OCI-LY7 (cell line): ENCODE data around the gene ANKRD13B. TPM values are rescaled to one million over a fixed set of nuclear protein-coding genes. Genes with fewer than 3 reads are reported as not detected.

Experiments used
- BruUV-seq: library from RNA; stranded (reverse); fragments of 400-500 nt; replicated peaks from 2 replicates; lab custom pipeline; 2021; lab: Mats Ljungman, UMichigan
- CTCF ChIA-PET: fragments of 300-600 bp; sonication (Branson Sonifier 250); formaldehyde crosslinking; loops from one replicate; lab custom pipeline; 2022; ENCODE audit warnings: antibody characterized with exemption; ENCODE audit not compliant: unreplicated experiment; lab: Charles Lee
- POLR2A ChIA-PET: fragments of 300-600 bp; sonication (Branson Sonifier 250); formaldehyde crosslinking; loops from one replicate; lab custom pipeline; 2022; ENCODE audit warnings: antibody characterized with exemption; lab: Charles Lee
- DNase-seq: peaks from one replicate; pipeline ENCODE4 v3.0.0-alpha.2; 2015; ENCODE audit warnings: low spot score
- H2AFZ ChIP-seq: fragments of 200-600 bp; sonication (generic), shearing (Covaris generic); 2 replicates; pipeline ENCODE4 v1.6.1; 2014; ENCODE audit warnings: mild to moderate bottlenecking, antibody characterized with exemption, low read length, moderate library complexity
- H3K27ac ChIP-seq: fragments of 200-600 bp; sonication (generic); 2 replicates; pipeline ENCODE4 v1.5.1; 2014; ENCODE audit warnings: mixed run types, low read depth, mild to moderate bottlenecking, moderate library complexity, low read length, inconsistent platforms; ENCODE audit not compliant: poor library complexity, severe bottlenecking
- H3K36me3 ChIP-seq: fragments of 200-600 bp; sonication (generic); 2 replicates; pipeline ENCODE4 v1.6.1; 2014; ENCODE audit warnings: mild to moderate bottlenecking, antibody characterized with exemption, low read length, moderate library complexity, mixed read lengths; ENCODE audit not compliant: insufficient read depth
- H3K4me1 ChIP-seq: fragments of 200-600 bp; sonication (generic); 2 replicates; pipeline ENCODE4 v1.5.1; 2014; ENCODE audit warnings: mild to moderate bottlenecking, low read length; ENCODE audit not compliant: insufficient read depth, poor library complexity, severe bottlenecking
- H3K4me2 ChIP-seq: fragments of 200-600 bp; sonication (generic); 2 replicates; pipeline ENCODE4 v1.6.1; 2014; ENCODE audit warnings: mild to moderate bottlenecking, low read length
- H3K4me3 ChIP-seq: fragments of 200-600 bp; sonication (generic); 2 replicates; pipeline ENCODE4 v1.5.1; 2014; ENCODE audit warnings: mild to moderate bottlenecking, low read depth, low read length; ENCODE audit not compliant: poor library complexity, severe bottlenecking
- H3K79me2 ChIP-seq: fragments of 200-600 bp; sonication (generic); 2 replicates; pipeline ENCODE4 v1.6.1; 2016; ENCODE audit warnings: low read depth, mild to moderate bottlenecking, low read length, moderate library complexity, mixed read lengths; ENCODE audit not compliant: insufficient read depth
- H3K9me2 ChIP-seq: fragments of 200-600 bp; sonication (generic); 2 replicates; pipeline ENCODE4 v1.6.1; 2016; ENCODE audit warnings: mild to moderate bottlenecking, low read length, mixed read lengths; ENCODE audit not compliant: insufficient read depth
- H3K9me3 ChIP-seq: fragments of 200-600 bp; sonication (generic); 2 replicates; pipeline ENCODE4 v1.6.1; 2014; ENCODE audit warnings: mild to moderate bottlenecking, mixed run types, low read length, mixed read lengths
- H4K20me1 ChIP-seq: fragments of 200-600 bp; sonication (generic); 2 replicates; pipeline ENCODE4 v1.6.1; 2014; ENCODE audit warnings: mild to moderate bottlenecking, antibody characterized with exemption, low read length, moderate library complexity, mixed read lengths; ENCODE audit not compliant: insufficient read depth
- CTCF ChIP-seq: fragments of 200-600 bp; sonication (generic); conservative IDR thresholded peaks from 2 replicates; pipeline ENCODE4 v1.5.1; 2014; ENCODE audit warnings: mild to moderate bottlenecking, antibody characterized with exemption, low read length, moderate library complexity, mixed read lengths
- EZH2phosphoT487 ChIP-seq: fragments of 200-600 bp; sonication (generic); IDR thresholded peaks from 2 replicates; pipeline ENCODE4 v1.6.1; 2018; ENCODE audit warnings: low read depth, borderline replicate concordance, mild to moderate bottlenecking, mixed run types, antibody characterized with exemption, low read length, moderate library complexity, mixed read lengths
- intact Hi-C: fragments of 100-400 bp; cut with micrococcal nuclease; formaldehyde crosslinking; loops from one replicate; pipeline ENCODE4 v1.10.0; 2022; ENCODE audit not compliant: unreplicated experiment
- total RNA-seq, 2 experiments: library from RNA; depleted of rRNA in 1 of 2; stranded (reverse); fragments of >200 nt in 1 of 2; shearing (Covaris generic) in 1 of 2; gene quantifications; 2 replicates each; pipeline ENCODE4 v1.2.3, GENCODE V29; 2014 to 2022

ANKRD13B gene
- total RNA-seq, 2 experiments from 2014 or later, result 22.8 to 30.5 TPM

GRCh38 chr17:29613856-29614255 lies 20.9 kb downstream of the ANKRD13B start:
- Histone ChIP-seq H2AFZ (no peak overlapping the region), H3K36me3 (peaks cover 10% of the 10 kb centered on the region; the same call in 1 of the 2 replicates), H3K4me3 (no peak overlapping the region), H3K27ac (no peak overlapping the region), H3K4me2 (peak overlapping the region; percentile 35; the same call in 1 of the 2 replicates), H3K9me2 (no peaks in the 10 kb centered on the region), H4K20me1 (0 out of 2 replicates have a peak, but pooled peaks cover 10% of the 10 kb centered on the region), H3K9me3 (no peaks in the 10 kb centered on the region), H3K79me2 (no peaks in the 10 kb centered on the region), H3K4me1 (peaks cover 43% of the 10 kb centered on the region)
- POLR2A ChIA-PET, result interaction anchor here (0.6 kb wide), 1 partner anchor 62 kb away, joined by 4 read pairs; no protein-coding TSS in a partner anchor
- TF ChIP-seq EZH2phosphoT487 (no peak), CTCF (no peak)
- DNase-seq, result no peak
- CTCF ChIA-PET, result interaction anchor here (0.6 to 1.2 kb wide), 4 partner anchors 9 to 244 kb away, joined by 3 to 5 read pairs (median 4); partner anchors contain the start of gene CORO6
- BruUV-seq, result no TSS peak
- intact Hi-C loops, result loop anchor here (1.0 kb wide), 1 partner anchor 20 kb away; no protein-coding TSS in a partner anchor

DNA sequence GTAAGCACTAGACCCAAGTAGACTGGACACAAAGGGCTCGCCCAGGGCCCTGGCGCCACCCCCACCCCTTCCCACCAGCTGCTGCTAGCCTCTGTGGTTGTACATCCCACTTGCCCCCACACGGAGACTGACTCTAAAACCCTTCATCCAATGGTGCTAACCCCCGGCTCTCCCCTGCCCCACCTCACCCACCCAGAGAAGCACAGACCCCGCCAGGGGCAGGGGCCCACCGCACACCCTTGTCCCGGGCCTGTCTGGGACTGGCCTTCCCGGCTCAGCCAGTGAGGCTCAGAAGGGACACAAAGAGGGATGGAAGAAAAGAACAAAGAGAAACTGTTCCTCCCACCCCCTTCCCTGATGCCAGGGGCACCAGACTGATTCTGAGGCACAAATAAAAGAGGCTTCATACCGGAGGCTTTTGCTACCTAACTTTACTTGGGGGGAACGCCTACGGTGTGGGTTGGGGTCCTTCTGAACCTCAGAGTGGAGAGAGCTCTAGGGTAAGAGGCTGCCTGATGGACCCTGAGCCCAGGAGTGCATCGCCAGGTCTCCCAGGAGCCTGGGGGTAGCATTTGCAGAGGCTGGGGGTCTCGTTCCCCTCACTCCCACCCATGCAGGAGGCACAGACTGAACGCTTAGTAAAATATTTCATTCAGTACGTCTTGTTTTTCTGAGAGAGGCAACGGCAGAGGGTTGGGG lies 21.6 kb downstream of the ANKRD13B start:
- H3K36me3 ChIP-seq, result peaks cover 5% of the 10 kb centered on the region; the same call in 1 of the 2 replicates
- peak overlapping the region; percentile 86; the same call in 1 of the 2 replicates for H3K4me2 ChIP-seq
- no peak overlapping the region for H3K27ac ChIP-seq
- no peak overlapping the region for H3K4me3 ChIP-seq
- ChIA-PET CTCF (interaction anchor here (0.6 kb wide), 1 partner anchor 8 kb away, joined by 3 read pairs; the partner anchor contains the start of gene CORO6), POLR2A (no interaction called here)
- no peak for DNase-seq
- no peaks in the 10 kb centered on the region for H3K9me3 ChIP-seq
- TSS peak; percentile 77 for BruUV-seq
- TF ChIP-seq CTCF, result no peak
- TF ChIP-seq EZH2phosphoT487, result no peak
- no peak overlapping the region for H2AFZ ChIP-seq
- intact Hi-C loops, result loop anchor here (5.0 kb wide), 3 partner anchors 32 to 478 kb away; no protein-coding TSS in a partner anchor
- no peaks in the 10 kb centered on the region for H3K9me2 ChIP-seq
- no peaks in the 10 kb centered on the region for H3K79me2 ChIP-seq
- H3K4me1 ChIP-seq, result peaks cover 43% of the 10 kb centered on the region
- 0 out of 2 replicates have a peak, but pooled peaks cover 10% of the 10 kb centered on the region for H4K20me1 ChIP-seq
